Stimulated activated naive CD8-positive, alpha-beta T cell treated with anti-CD3 and anti-CD28 coated beads, Interleukin-15, Interleukin-2, amounts not matched to agents 100 ng/mL and 50 ng/mL, for 24 hours (primary cell): ENCODE measurements around the gene RXRG.

Source experiments
- H3K27ac Mint-ChIP-seq: one replicate; pipeline ENCODE4 v1.8.0; 2021; ENCODE audit warnings: mild to moderate bottlenecking, mixed read lengths
- H3K27me3 Mint-ChIP-seq: one replicate; pipeline ENCODE4 v1.8.0; 2021; ENCODE audit warnings: mixed read lengths
- H3K36me3 Mint-ChIP-seq: one replicate; pipeline ENCODE4 v1.8.0; 2021; ENCODE audit warnings: low read depth, mixed read lengths
- H3K4me1 Mint-ChIP-seq: one replicate; pipeline ENCODE4 v1.8.0; 2021; ENCODE audit warnings: low read depth, mixed read lengths
- H3K4me3 Mint-ChIP-seq: one replicate; pipeline ENCODE4 v1.8.0; 2021; ENCODE audit warnings: mild to moderate bottlenecking, mixed read lengths
- H3K9me3 Mint-ChIP-seq: one replicate; pipeline ENCODE4 v1.8.0; 2021; ENCODE audit warnings: mixed read lengths

The RXRG gene

DNA sequence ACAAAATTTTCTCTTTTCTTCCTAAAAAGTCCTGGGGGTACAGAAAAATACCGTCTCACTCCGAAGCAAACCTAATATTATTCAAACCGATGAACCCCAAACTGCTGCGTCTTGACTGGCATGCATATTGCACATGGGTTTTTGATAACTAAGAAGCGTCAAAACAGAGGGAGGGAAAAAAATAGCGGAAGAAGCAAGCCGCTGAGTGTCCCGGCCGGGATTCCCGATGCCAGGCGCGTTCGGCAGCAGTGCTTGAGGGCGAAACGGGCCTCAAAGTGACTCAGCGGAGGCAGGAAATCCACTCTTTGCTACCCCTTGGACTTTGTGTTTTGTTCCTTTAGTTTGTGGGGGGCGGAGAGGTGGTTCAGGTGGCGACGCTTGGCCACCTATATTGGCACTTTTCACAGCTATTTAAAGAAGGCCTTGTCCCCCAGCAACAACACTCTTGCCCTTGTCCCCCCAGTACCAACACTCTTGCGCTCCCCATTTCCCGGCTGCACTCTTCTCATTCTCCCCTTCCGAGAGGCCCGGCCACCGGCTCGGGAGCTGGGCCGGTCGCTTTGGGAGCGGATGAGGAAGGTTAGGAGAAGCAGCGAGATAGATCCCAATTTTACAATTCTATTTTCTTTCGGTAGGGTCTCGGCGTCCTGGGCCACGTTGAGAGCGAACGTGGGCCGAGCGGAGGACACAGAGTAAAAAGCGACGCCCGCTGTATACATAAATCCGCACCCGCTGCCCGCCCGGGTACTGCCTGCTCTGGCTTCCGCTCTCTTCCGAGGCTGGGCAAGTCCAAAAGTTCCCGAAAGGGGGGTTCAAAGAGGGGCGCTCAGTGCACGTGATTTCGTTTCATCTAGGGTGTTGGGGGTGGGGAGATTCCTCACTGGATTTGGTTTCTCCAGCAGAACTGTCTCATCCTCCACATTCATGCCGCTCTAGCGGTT lies 90.9 kb downstream of the RXRG start:
- Mint-ChIP-seq H3K27me3 (peaks cover 83% of the 10 kb centered on the region), H3K4me3 (no peak overlapping the region), H3K36me3 (no peaks in the 10 kb centered on the region), H3K9me3 (no peaks in the 10 kb centered on the region), H3K4me1 (peaks cover 5% of the 10 kb centered on the region), H3K27ac (no peak overlapping the region)

DNA sequence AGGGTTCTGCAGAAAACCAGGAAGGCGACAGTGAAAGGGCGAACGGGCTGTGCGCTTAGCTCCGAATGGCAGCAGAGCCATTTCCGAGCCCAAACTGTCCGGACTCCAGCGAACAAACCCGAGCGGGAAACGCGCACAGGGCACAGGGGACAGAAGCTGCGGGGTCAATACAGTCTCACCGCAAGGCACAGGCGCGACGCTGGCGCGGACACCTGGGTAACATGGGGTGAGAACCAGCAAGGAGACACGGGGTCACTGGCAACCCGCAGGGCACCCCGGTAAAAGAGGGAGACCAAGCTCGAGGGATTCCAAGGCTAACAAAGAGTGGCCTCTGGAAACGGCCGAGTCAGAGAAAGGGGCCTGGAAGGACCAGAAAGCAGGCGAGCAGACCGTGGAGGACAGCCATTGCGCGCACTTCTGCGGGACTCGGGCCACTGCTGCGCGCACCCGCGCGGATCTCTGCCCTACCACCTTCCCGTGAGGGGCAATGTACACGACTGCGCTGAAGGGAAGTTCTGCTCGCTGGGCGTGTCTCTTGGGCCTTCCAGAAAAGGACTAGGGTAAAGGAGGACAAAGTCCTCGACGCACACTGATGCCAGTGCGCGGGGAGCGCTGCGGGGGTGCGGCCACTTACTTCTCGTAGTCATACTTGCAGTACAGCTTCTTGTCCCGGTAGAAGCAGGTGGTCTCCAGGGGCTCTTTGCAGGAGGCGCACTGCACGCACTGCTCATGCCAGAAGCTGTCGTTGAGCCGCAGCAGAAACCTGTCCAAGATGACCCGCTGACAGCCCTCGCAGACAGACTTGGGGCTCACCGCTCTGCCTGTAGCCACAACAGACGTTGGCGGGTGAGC lies 92.3 kb downstream of the RXRG start:
- Mint-ChIP-seq H3K27me3 (peaks cover 80% of the 10 kb centered on the region), H3K4me3 (no peak overlapping the region), H3K36me3 (no peaks in the 10 kb centered on the region), H3K4me1 (peaks cover 5% of the 10 kb centered on the region), H3K9me3 (no peaks in the 10 kb centered on the region), H3K27ac (no peak overlapping the region)

DNA sequence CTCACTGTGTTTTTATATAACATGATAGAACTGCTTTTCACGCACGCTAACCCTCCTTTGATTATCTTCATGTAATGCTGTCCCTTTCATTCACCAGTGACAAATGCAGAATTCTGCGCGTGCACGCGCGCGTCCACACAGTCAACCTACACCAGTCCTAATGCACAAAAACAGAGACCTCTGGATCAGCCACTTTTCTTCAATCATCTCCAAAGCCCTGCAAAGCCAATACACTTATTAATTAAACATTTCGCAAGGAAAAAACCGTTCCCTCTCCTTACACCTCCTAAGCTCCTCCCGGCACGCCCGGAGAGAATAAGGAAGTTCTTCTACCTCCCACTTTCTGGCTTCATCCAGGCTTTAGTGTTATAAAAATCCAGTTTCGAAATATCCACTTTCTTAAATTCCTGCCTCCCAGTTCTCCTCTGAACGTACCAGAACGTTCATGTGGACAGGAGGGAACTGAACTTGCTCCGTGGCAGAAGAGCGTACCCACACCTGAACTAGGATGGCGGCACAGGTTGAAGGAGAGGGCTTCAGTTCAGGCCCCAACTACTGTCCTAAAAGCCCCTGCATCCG lies 93.0 kb downstream of the RXRG start:
- no peaks in the 10 kb centered on the region for H3K36me3 Mint-ChIP-seq
- H3K4me1 Mint-ChIP-seq, result peaks cover 5% of the 10 kb centered on the region
- H3K4me3 Mint-ChIP-seq, result no peak overlapping the region
- peaks cover 80% of the 10 kb centered on the region for H3K27me3 Mint-ChIP-seq
- H3K9me3 Mint-ChIP-seq, result no peaks in the 10 kb centered on the region
- H3K27ac Mint-ChIP-seq, result no peak overlapping the region
